Measurements from ENCODE around the gene EN1.

- TF ChIP-seq CTCF (IDR thresholded peaks at IDR 0.05) (no peak), POLR2A (IDR thresholded peaks at IDR 0.05) (no peak)
These were observed 9.8 kb downstream of the EN1 start for GRCh38 chr2:118837621-118838020.
